ENCODE results near the gene SFXN5. TPM values are rescaled to one million over a fixed set of nuclear protein-coding genes. Genes with fewer than 3 reads are reported as not detected.
"Not testable (repeated sequence)": the region's sequence is repeated elsewhere in the genome, so short reads cannot be mapped to it uniquely, and the experiment has no call there.

SFXN5 gene
- total RNA-seq, 2 experiments from 2014 or later: 17.9 to 18.1 TPM

- ChIA-PET CTCF (no interaction called here), POLR2A (no interaction called here)
Measured at GRCh38 chr2:73103018-73103542, 31.6 kb upstream of the SFXN5 start.

GRCh38 chr2:73101626-73102256 is 30.2 kb upstream of the SFXN5 start:
- POLR2A ChIA-PET: no interaction called here
- CTCF ChIA-PET: no interaction called here

GRCh38 chr2:73100956-73101355 is 29.4 kb upstream of the SFXN5 start:
- ChIA-PET POLR2A (no interaction called here), CTCF (interaction anchor here (0.6 kb wide), 1 partner anchor 104 kb away, joined by 3 read pairs; no protein-coding TSS in a partner anchor)

DNA sequence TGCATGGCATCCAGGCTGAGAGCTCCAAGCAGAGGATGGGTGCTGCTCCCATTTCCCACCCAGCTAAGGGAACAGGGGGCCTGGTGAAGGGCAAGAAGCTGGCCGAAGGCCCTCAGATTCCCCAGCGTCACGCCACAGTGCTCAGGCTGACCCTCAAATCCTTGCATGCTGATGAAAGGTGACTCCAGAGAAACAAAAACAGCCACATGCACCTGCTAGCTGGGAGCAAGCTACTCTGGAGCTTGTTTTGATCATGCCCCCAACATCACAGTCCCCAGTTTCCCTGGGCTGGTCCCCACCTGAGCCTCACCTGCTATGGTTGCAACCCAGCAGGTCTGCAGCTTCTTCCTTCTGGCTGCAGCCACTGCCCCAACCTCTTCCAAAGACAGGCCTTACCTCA is 28.0 kb upstream of the SFXN5 start:
- ChIA-PET CTCF (interaction anchor here (0.6 kb wide), 1 partner anchor 13 kb away, joined by 4 read pairs; no protein-coding TSS in a partner anchor), POLR2A (interaction anchor here (0.6 kb wide), 1 partner anchor 52 kb away, joined by 3 read pairs; no protein-coding TSS in a partner anchor)

DNA sequence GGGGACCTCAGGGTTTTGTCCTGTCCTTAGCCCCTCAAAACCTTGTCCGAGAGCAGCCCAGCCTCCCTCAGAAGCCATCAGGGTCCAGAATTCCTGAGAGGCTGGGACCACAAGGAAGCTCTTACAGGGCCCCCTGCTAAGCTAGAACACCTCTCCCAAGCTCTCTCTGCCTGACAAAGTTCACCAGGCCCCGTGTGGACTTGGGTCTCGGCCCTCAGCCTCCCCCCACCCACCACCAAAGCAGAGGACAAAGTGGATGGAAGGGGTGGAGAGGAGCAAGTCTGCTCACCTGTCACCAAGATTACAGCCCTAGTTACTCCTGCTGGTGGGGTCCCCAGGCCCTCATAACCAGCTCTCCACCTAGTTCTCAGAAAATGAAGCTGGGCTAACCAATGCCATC is 24.4 kb upstream of the SFXN5 start:
- ChIA-PET POLR2A (no interaction called here), CTCF (interaction anchor here (1.1 to 1.3 kb wide), 2 partner anchors 10 to 61 kb away, joined by 3 to 4 read pairs; no protein-coding TSS in a partner anchor)

GRCh38 chr2:73093601-73094218 is 22.2 kb upstream of the SFXN5 start:
- POLR2A ChIA-PET, CTCF ChIA-PET: not testable (repeated sequence)

- ChIA-PET POLR2A (no interaction called here), CTCF (no interaction called here)
Measured at GRCh38 chr2:73092146-73092783, 20.8 kb upstream of the SFXN5 start.

DNA sequence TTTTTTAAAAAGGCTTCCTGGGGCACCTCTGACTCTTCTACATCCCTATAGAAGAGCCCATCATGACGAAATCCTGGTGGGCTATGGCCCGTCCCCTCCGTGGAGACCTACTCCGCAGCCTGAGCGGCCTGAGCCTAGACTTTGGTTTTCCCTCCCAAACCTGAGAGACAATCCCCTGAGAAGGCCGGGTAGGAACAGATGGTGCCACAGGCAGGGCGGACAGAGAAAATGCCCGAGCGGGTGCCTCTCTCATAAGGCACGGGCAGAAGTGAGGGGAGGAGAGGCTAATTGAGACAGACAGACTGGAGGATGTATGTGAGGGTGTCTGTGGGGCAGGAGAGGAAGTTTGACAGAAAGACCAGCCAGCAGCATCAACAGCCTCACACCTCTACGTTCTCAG is 20.2 kb upstream of the SFXN5 start:
- CTCF ChIA-PET: interaction anchor here (0.5 kb wide), 1 partner anchor 72 kb away, joined by 3 read pairs; no protein-coding TSS in a partner anchor
- POLR2A ChIA-PET: no interaction called here

GRCh38 chr2:73091164-73091563 is 19.7 kb upstream of the SFXN5 start:
- POLR2A ChIA-PET: no interaction called here

GRCh38 chr2:73089270-73090030 is 17.9 kb upstream of the SFXN5 start:
- ChIA-PET CTCF (interaction anchor here (1.4 to 1.9 kb wide), 2 partner anchors 67 to 88 kb away, joined by 4 to 6 read pairs; no protein-coding TSS in a partner anchor), POLR2A (no interaction called here)

More at GRCh38 chr2:73091164-73091563, 19.7 kb upstream of the SFXN5 start:
- CTCF ChIA-PET: interaction anchor here (0.5 kb wide), 1 partner anchor 72 kb away, joined by 3 read pairs; no protein-coding TSS in a partner anchor

GRCh38 chr2:73088703-73089102 is 17.2 kb upstream of the SFXN5 start:
- CTCF ChIA-PET: interaction anchor here (1.4 to 2.2 kb wide), 3 partner anchors 68 to 89 kb away, joined by 4 to 9 read pairs (median 6); no protein-coding TSS in a partner anchor
- POLR2A ChIA-PET: no interaction called here

GRCh38 chr2:73088211-73088610 is 16.7 kb upstream of the SFXN5 start:
- ChIA-PET CTCF (interaction anchor here (1.3 to 9.9 kb wide), 4 partner anchors 68 to 88 kb away, joined by 3 to 56 read pairs (median 8); no protein-coding TSS in a partner anchor), POLR2A (no interaction called here)

GRCh38 chr2:73087311-73087710 is 15.8 kb upstream of the SFXN5 start:
- ChIA-PET CTCF (interaction anchor here (0.6 to 9.9 kb wide), 5 partner anchors 53 to 405 kb away, joined by 3 to 56 read pairs (median 3); no protein-coding TSS in a partner anchor), POLR2A (no interaction called here)

DNA sequence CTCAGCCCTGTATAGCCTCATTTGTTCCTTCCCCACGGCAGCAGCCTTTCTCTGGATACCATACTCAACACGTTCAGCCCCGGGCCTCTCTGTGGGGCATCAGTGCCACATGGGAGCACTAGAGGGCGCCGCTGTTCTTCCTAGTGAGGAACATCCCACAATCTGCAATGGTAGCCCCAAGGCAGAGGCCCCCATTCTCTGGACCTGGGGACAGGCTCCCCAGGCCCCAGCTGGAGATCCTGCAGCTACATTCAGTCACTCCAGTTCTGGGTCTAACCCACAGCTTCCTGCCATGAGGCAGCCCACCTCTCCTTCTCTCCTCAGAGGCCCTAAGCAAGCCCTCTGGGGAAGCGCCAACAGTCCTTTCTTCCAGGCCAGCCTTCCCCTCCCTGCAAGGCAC is 14.2 kb upstream of the SFXN5 start:
- ChIA-PET CTCF (interaction anchor here (0.6 to 9.9 kb wide), 16 partner anchors 10 to 193 kb away, joined by 3 to 56 read pairs (median 4); no protein-coding TSS in a partner anchor), POLR2A (no interaction called here)

GRCh38 chr2:73084971-73085370 is 13.5 kb upstream of the SFXN5 start:
- ChIA-PET CTCF (interaction anchor here (0.6 to 9.9 kb wide), 18 partner anchors 20 to 220 kb away, joined by 3 to 56 read pairs (median 4); no protein-coding TSS in a partner anchor), POLR2A (no interaction called here)

DNA sequence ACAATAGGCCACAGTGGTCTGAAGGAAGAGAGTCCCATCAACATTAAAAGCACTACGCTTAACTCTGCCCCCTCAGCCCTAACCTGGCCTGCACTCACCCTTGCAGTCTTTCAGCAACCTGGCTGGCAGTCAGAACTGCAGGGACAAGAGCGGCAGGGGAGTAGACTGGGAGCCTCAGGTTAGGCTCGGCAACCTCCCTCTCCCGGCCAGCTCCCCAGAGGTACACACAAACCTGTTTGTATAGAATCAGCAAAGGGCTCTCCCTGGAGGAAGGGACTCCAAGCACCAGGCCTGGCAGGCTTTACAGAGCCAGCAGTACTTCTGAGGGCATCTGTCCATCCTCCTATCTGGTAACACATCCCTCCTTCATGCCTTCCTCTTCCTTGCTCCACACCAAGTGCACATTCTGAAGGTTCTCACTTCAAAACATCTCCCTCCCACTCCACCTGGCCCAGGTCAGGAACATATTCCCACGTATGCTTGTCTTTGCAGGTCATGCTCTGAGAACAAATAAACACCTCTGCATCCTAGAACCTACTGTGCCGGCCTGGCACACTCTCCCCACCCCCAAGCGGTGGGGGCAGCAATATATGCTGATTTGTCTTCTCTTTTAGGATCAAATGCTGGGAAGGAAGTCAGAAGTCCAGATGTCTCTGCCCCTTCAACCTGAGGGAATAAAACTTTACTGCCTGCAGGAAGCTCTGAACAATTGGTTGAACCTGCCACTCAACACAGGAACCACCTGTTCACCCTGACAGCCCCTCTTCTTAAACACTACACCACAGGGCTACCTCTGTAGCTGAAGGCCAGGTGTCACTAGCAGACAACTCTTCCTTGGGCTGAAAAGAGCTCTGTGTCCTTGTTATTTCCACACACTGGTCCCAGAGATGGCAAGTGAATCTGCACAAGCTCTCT is 12.6 kb upstream of the SFXN5 start:
- ChIA-PET CTCF (interaction anchor here (0.8 to 9.9 kb wide), 9 partner anchors 22 to 191 kb away, joined by 3 to 56 read pairs (median 4); no protein-coding TSS in a partner anchor), POLR2A (no interaction called here)

DNA sequence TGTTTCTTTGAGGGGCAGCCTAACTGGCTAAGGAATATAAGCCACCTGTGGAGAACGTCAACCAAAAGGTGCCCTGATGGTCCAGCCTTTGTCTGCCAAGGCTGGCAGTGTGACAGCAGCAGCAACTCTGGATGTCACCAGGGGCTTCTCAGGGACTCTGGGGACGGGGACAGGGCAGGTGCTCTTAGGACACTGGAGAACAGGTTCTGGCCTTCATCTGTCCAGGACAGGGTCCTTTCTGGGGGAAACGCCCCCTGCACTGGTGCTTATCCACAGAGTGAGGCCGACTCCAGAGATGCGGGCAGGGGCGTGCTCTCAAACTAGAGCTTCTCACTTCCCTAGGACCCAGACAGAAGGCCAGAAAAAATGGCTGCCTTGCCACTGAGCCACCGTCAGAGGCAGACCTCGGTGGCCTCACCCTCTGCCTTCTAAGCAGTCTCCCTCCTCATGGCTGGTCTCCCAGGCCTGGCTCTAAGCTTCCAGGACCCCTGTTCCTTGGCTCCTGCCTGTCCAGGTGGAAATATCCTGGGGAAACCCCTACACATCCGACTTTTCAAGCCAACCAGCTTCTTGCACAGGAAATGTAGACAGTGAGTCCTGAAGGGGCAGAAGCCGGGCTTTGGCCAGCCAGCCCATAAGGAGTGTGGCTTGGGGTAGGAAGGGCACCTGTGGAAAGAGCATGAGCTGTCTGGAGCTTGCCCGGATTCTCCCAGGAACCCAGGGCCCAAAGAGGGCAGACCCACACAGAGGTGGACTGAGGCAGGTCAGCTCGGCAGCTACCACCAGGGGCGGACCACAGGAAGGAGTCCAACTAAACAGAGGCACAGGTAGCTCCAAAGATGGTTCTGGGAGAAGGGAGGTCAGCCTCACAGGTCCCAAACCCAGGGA is 11.3 kb upstream of the SFXN5 start:
- POLR2A ChIA-PET: no interaction called here

More for the DNA sequence above, 11.3 kb upstream of the SFXN5 start:
- CTCF ChIA-PET: interaction anchor here (9.9 kb wide), 1 partner anchor 94 kb away, joined by 56 read pairs; no protein-coding TSS in a partner anchor

Measured in activated CD8-positive, alpha-beta memory T cell treated with anti-CD3 and anti-CD28 coated beads for 36 hours (primary cell).